ENCODE results near the gene KATNAL2.

DNA sequence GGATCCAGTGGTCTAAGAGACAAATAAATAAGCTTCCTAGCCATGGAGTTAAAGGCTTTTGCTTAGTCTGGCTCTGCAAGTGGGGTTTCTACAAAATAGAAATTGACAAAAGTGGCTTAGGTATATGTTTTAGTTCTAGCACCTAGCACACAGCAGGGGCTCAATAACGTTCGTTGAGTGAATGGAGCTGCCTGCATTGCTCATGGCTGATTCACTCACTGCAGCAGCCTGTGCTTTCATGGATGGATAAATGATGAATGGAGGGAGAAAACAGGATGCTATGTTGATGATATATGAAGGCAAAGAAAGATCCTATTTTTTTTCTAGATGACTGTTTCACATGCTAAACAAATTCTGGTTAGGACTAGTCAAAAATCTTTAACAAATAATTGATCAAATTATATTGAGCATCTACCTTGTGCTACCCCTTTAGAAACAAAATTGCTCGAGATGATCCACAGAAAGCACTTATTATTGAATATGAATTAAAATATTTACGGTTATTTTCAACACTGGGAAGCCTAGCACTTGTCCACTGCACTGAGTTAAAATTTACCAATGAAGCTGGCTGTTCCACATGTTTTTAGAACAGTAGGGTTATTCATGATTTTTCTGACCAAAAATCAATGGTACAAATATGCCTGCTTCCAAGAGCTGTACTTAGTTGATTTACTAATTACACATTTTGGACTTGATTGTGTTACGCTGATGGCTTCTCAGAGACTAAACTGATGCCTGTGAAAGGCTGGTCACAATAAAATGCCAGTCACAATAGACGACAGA, 193.3 kb downstream of the KATNAL2 start:
- no peak for TF ChIP-seq EZH2phosphoT487 (IDR thresholded peaks at IDR 0.05; ENCODE audit: insufficient read depth, low read depth)
- TF ChIP-seq EZH2 (IDR thresholded peaks at IDR 0.05; ENCODE audit: insufficient read depth, poor library complexity, severe bottlenecking): no peak

Measured in GM23248 (cell line).